Measurements from ENCODE around the gene CD37. TPM values are rescaled to one million over a fixed set of nuclear protein-coding genes. Genes with fewer than 3 reads are reported as not detected.

Gene CD37
- total and polyA plus RNA-seq, 2 experiments from 2014 or later: 106 TPM; not detected in 1

DNA sequence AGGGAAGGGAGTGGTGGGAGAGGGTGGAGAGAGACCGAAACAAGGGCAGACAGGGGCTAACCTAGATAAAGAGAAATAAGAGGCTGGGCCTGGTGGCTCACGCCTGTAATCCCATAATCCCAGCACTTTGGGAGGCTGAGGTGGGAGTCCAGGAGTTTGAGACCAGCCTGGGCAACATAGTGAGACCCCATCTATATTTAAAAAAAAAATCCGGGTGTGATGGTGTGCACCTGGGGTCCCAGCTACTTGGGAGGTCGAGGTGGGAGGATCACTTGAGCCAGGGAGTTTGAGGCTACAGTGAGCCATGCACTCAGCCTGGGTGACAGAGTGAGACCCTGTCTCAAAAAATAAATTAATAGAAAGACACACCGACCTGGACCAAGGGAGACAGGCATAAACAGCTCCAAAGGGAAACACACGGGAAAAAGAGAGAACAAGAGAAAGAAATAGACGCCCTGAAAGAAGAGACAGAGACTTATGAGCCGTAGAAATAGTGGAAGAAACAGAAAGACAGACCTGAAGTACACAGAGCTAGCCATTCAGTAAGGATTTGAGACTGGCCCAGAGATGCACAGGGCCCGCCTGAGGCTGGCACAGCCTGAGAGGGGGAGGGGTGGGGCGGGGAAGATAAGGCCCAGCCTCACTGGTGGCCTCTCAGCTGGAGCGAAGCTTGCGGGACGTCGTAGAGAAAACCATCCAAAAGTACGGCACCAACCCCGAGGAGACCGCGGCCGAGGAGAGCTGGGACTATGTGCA is 2.2 kb downstream of the CD37 start:
- DNase-seq (ENCODE audit: low spot score): peak; percentile 33
- Histone ChIP-seq H3K36me3 (ENCODE audit: insufficient read depth) (peaks cover 7% of the 10 kb centered on the region; the same call in 1 of the 2 replicates), H4K20me1 (replicated peaks; ENCODE audit: insufficient read depth) (peaks cover 8% of the 10 kb centered on the region; the same call in 1 of the 2 replicates), H3K27me3 (ENCODE audit: insufficient read depth) (peaks cover 24% of the 10 kb centered on the region), H3K27ac (ENCODE audit: low read depth) (no peak overlapping the region), H3F3A (replicated peaks; ENCODE audit: low read depth) (peaks cover 10% of the 10 kb centered on the region; the same call in 1 of the 2 replicates), H3K4me2 (peak overlapping the region; percentile 90), H3K4me3 (peak overlapping the region; percentile 57), H2AFZ (no peak overlapping the region), H3K79me2 (replicated peaks; ENCODE audit: insufficient read depth) (no peaks in the 10 kb centered on the region), H3K9me2 (ENCODE audit: insufficient read depth) (no peaks in the 10 kb centered on the region), H3K4me1 (ENCODE audit: insufficient read depth) (peaks cover 15% of the 10 kb centered on the region)
- H3K9me3 Mint-ChIP-seq: no peaks in the 10 kb centered on the region; the same call in 2 of the 3 replicates
- H3K36me3 Mint-ChIP-seq (ENCODE audit: low read depth): peaks cover 27% of the 10 kb centered on the region
- no peak overlapping the region for H3K27ac Mint-ChIP-seq
- no peak for TF ChIP-seq EZH2 (IDR thresholded peaks at IDR 0.05; ENCODE audit: low read depth, unreplicated experiment)
- no peak for TF ChIP-seq POLR2AphosphoS5 (IDR thresholded peaks at IDR 0.05; ENCODE audit: low read depth)
- TF ChIP-seq, protein P1, sequence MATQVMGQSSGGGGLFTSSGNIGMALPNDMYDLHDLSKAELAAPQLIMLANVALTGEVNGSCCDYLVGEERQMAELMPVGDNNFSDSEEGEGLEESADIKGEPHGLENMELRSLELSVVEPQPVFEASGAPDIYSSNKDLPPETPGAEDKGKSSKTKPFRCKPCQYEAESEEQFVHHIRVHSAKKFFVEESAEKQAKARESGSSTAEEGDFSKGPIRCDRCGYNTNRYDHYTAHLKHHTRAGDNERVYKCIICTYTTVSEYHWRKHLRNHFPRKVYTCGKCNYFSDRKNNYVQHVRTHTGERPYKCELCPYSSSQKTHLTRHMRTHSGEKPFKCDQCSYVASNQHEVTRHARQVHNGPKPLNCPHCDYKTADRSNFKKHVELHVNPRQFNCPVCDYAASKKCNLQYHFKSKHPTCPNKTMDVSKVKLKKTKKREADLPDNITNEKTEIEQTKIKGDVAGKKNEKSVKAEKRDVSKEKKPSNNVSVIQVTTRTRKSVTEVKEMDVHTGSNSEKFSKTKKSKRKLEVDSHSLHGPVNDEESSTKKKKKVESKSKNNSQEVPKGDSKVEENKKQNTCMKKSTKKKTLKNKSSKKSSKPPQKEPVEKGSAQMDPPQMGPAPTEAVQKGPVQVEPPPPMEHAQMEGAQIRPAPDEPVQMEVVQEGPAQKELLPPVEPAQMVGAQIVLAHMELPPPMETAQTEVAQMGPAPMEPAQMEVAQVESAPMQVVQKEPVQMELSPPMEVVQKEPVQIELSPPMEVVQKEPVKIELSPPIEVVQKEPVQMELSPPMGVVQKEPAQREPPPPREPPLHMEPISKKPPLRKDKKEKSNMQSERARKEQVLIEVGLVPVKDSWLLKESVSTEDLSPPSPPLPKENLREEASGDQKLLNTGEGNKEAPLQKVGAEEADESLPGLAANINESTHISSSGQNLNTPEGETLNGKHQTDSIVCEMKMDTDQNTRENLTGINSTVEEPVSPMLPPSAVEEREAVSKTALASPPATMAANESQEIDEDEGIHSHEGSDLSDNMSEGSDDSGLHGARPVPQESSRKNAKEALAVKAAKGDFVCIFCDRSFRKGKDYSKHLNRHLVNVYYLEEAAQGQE (IDR thresholded peaks at IDR 0.05; ENCODE audit: unreplicated experiment): no peak
- no peak for TF ChIP-seq JUNB (IDR thresholded peaks at IDR 0.05; ENCODE audit: unreplicated experiment)
- no peak for TF ChIP-seq NANOG (IDR thresholded peaks at IDR 0.05; ENCODE audit: borderline replicate concordance)
- TF ChIP-seq, protein P2, sequence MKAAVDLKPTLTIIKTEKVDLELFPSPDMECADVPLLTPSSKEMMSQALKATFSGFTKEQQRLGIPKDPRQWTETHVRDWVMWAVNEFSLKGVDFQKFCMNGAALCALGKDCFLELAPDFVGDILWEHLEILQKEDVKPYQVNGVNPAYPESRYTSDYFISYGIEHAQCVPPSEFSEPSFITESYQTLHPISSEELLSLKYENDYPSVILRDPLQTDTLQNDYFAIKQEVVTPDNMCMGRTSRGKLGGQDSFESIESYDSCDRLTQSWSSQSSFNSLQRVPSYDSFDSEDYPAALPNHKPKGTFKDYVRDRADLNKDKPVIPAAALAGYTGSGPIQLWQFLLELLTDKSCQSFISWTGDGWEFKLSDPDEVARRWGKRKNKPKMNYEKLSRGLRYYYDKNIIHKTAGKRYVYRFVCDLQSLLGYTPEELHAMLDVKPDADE (IDR thresholded peaks at IDR 0.05): no peak
- TF ChIP-seq, protein P3, sequence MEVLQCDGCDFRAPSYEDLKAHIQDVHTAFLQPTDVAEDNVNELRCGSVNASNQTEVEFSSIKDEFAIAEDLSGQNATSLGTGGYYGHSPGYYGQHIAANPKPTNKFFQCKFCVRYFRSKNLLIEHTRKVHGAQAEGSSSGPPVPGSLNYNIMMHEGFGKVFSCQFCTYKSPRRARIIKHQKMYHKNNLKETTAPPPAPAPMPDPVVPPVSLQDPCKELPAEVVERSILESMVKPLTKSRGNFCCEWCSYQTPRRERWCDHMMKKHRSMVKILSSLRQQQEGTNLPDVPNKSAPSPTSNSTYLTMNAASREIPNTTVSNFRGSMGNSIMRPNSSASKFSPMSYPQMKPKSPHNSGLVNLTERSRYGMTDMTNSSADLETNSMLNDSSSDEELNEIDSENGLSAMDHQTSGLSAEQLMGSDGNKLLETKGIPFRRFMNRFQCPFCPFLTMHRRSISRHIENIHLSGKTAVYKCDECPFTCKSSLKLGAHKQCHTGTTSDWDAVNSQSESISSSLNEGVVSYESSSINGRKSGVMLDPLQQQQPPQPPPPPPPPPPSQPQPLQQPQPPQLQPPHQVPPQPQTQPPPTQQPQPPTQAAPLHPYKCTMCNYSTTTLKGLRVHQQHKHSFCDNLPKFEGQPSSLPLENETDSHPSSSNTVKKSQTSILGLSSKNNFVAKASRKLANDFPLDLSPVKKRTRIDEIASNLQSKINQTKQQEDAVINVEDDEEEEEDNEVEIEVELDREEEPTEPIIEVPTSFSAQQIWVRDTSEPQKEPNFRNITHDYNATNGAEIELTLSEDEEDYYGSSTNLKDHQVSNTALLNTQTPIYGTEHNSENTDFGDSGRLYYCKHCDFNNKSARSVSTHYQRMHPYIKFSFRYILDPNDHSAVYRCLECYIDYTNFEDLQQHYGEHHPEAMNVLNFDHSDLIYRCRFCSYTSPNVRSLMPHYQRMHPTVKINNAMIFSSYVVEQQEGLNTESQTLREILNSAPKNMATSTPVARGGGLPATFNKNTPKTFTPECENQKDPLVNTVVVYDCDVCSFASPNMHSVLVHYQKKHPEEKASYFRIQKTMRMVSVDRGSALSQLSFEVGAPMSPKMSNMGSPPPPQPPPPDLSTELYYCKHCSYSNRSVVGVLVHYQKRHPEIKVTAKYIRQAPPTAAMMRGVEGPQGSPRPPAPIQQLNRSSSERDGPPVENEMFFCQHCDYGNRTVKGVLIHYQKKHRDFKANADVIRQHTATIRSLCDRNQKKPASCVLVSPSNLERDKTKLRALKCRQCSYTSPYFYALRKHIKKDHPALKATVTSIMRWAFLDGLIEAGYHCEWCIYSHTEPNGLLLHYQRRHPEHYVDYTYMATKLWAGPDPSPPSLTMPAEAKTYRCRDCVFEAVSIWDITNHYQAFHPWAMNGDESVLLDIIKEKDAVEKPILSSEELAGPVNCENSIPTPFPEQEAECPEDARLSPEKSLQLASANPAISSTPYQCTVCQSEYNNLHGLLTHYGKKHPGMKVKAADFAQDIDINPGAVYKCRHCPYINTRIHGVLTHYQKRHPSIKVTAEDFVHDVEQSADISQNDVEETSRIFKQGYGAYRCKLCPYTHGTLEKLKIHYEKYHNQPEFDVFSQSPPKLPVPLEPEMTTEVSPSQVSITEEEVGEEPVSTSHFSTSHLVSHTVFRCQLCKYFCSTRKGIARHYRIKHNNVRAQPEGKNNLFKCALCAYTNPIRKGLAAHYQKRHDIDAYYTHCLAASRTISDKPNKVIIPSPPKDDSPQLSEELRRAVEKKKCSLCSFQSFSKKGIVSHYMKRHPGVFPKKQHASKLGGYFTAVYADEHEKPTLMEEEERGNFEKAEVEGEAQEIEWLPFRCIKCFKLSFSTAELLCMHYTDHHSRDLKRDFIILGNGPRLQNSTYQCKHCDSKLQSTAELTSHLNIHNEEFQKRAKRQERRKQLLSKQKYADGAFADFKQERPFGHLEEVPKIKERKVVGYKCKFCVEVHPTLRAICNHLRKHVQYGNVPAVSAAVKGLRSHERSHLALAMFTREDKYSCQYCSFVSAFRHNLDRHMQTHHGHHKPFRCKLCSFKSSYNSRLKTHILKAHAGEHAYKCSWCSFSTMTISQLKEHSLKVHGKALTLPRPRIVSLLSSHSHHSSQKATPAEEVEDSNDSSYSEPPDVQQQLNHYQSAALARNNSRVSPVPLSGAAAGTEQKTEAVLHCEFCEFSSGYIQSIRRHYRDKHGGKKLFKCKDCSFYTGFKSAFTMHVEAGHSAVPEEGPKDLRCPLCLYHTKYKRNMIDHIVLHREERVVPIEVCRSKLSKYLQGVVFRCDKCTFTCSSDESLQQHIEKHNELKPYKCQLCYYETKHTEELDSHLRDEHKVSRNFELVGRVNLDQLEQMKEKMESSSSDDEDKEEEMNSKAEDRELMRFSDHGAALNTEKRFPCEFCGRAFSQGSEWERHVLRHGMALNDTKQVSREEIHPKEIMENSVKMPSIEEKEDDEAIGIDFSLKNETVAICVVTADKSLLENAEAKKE (CRISPR knock-in tag; IDR thresholded peaks at IDR 0.05): no peak
- peaks cover 24% of the 10 kb centered on the region for H3K4me1 Mint-ChIP-seq
- H3K4me3 Mint-ChIP-seq: peak overlapping the region; percentile 73
- ATAC-seq: no peak
- peaks cover 43% of the 10 kb centered on the region for H3K27me3 Mint-ChIP-seq (ENCODE audit: insufficient read depth, low read depth, poor library complexity)

All from GM23338 (cell line).